ENCODE data around the gene CCDC188. TPM values are rescaled to one million over a fixed set of nuclear protein-coding genes. Genes with fewer than 3 reads are reported as not detected.

The CCDC188 gene
- total RNA-seq, 1 donor from 2014 or later: 6.8 TPM

DNA sequence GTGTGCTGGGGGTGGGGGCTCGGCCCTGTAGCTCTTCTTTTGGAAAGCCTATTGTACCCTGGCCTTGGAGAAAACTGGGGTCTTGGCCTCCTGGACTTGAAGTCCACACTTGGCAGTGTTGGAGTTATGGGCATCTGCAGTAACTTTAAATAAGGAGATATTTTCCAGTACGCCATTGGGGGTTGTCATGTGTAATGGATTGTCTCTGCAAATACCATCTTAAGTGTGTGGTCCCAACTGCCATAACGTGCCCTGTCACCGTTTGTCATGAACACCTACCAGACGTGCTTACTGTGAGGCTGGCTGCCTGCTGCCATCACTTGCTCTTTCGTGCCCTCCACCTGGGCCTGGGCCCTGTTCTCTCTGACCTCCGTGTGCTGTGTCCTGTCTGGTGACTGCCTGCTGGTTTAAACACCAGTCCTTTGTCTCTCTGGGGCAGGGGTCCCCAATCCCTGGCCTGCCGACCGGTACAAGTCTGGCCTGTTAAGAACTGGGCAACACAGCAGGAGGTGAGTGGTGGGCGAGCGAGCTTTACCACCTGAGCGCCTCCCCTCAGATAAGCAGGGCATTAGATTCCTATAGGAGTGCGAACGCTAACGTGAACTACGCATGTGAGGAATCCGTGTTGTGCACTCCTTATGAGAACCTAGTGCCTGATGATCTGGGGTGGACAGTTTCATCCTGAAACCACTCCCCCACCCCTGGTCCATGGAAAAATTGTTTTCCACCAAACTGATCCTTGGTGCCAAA lies 22.8 kb downstream of the CCDC188 start:
- no peak for DNase-seq (ENCODE audit: low spot score)
- intact Hi-C loops (cut with DNase I): no loop called here
- ATAC-seq: no peak

DNA sequence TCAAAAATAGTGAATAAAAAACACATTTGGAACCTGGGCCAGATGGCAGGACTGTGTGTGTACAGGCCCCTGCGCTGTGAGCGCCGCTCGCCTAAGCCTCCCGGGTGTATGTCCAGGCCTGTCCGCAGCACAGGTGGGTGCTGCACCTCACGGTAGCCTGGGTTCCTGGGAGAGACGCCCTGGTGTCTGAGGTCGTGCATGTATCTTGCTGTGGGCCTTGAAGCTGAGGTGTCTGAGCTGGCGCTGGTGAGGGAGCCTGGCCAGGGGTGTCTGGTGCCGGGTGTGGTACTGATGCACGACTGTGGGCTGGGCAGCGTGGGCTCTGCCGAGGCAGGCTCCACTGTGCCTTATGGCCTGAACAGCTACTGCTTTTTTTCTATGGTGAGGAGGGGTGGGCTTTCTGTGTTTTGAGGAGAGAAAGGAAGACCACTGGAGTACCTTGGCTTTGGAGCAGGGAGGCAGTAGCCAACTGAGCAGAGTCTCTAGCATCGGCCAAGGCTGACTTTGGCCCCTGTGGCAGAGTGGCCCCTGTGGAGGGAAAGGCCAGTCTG lies 23.5 kb downstream of the CCDC188 start:
- DNase-seq (ENCODE audit: low spot score) (no peak), ATAC-seq (no peak)
- intact Hi-C loops (cut with DNase I): no loop called here

DNA sequence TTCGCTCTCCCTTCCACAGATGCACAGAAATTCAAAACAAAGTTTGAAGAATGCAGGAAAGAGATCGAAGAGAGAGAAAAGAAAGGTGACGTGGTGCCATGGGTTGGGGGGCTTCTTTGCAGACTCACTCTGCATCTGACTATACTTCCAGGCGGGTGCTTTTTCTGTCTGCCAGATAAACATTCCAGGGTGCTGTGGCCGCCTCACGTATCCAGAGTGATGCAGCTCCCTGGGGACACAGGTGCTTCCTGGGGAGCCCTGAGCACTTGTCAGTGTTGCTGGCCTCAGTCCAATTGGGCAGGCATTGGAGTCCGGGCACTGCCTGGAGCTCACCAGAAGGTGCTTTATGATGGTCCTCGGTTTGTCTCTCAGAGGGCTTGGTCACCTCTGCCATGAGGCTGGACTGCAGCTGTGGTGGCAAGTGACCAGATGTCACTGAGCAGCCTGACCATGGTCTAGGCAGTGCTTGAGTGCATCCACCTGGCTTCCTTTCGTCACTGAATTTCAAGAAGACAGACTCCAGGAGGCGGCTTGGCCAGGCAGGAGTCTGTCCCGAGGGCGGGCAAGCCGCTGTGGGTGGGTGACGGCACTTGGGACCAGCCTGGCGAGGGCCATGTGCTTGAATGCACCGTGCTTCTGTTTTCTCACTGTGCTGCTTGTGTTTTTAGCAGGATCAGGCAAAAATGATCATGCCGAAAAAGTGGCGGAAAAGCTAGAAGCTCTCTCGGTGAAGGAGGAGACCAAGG lies 24.4 kb downstream of the CCDC188 start:
- intact Hi-C loops (cut with DNase I): no loop called here
- no peak for ATAC-seq
- no peak for DNase-seq (ENCODE audit: low spot score)

DNA sequence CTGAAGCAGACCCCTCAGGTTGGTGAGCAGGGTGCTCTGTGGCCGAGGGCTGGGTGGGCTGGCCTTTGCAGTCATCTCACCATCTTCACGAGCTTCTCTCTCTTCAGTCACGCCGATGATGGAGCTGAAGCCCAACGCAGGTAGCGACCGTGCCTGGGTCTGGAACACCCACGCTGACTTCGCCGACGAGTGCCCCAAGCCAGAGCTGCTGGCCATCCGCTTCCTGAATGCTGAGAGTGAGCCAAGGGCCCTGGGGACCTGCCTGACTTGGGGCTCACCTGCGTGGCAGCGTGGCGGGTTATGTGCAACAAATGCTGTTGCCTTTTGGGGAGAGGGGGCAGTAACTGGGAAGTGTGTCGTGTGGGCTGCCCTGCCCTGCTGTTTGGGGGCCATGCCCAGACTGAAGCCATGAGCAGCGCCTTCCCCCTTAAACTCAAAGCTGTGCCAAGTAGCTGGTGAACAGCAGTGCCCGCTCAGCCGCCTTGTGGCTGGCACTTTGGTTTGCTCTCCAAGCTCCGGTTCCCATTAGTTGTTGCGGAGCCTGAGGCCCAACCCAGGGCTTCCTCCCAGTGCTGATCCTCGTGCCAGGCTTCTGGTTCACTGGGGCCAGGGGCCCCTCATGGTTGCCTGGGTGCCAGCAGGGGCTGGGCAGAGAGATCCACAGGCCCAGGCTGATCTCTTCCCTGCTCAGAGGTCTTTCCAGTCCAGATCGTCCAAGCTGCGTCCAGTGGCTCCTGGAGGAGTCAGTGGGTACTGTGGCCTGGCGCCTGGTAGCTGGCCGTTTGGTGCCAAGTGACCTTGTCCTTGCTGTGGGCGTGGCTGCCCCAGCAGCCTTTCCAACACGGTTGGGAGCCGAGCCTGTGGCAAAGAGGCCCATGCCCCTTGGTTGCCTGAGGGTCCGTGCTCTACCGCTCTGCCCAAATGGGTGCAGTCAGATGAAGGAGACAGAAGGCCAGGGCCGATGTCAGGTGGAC lies 25.4 kb downstream of the CCDC188 start:
- DNase-seq (ENCODE audit: low spot score) (no peak), ATAC-seq (no peak)
- intact Hi-C loops (cut with DNase I): no loop called here

DNA sequence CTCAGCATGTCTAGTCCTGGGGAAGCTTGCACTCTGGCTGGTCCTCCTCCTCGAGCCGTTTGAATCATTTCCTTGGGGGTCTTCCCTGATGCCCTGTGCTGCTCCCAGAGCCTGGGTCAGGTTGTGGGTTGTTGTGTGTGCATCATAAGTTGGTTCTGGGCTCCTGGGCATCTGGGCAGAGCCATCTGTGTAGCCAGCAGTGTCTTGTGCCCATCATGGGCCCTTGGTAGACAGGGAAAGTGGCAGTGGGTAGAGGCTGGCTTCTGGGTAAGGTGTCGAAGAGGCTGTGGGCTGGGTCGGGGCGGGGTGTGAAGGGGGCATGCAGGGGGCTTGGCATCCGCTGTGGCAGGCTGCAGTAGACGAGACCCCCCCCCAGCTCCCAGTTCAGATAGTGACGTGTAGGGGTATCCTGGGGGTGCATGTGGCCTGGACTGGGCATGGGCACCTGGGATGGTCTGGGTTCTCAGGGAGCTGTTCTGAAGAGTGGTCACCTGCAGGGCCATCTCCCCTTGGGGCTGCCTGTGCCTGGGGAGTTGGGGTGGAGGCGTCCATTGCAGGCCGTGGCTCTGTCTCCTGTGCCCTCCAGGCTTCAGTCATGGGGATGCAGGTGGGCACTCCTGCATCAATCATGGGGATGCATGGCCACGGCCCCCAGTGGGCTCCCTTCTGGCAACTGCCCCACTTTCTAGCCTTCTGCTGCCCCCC lies 26.6 kb downstream of the CCDC188 start:
- DNase-seq (ENCODE audit: low spot score): no peak
- intact Hi-C loops (cut with DNase I): no loop called here
- ATAC-seq: no peak

DNA sequence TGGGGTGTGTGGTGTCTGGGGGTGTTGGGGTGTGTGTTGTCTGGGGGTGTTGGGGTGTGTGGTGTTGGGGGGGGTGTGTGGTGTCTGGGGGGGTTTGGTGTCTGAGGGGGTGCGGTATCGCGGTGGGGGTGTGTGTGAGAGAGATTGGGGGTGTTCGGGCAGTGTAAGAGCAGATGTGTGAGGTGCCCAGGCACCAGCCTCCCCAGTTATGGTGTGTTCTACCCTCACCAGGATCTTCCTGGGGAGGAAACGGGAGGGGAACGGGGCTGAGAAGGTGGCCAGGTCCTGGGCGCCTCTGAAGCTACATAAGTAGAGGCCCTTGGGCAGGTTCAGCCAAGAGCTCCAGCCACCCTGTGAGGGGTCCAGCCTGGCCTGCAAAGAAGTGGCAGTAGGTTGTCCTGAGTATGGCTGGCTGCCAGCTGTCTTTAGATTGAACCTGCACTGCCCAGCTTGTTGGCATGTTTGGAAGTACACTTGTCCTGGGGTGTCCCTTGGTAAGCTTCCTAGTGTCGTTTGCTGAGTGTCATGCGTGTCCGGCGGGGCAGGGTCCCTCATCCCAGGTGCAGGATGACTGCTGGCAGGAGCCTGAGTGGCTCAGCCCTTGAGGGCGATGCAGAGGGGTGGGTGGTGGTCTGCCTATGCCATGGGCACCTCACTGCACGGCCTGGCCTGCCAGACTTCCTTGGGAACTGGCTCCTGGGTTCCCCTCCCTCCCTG lies 27.3 kb downstream of the CCDC188 start:
- ATAC-seq (no peak), DNase-seq (ENCODE audit: low spot score) (no peak)
- intact Hi-C loops (cut with DNase I): no loop called here

DNA sequence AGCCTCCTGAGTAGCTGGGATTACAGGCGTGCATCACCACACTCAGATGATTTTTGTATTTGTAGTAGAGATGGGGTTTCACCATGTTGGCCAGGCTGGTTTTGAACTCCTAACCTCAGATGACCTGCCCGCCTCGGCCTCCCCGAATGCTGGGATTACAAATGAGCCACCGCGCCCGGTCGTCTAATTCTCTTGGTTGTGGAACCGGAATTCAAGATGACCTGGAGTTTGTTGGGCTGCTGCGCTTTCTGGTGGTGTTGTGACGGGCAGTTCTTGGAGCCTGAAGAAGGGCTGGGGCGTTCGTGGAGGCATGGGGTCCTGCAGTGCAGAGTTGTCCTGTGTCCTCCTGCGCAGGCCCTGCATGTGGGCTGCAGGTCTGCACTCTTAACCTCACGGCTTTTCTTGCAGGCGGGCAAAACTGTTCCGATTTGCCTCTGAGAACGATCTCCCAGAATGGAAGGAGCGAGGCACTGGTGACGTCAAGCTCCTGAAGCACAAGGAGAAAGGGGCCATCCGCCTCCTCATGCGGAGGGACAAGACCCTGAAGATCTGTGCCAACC lies 28.9 kb downstream of the CCDC188 start:
- intact Hi-C loops (cut with DNase I): no loop called here
- ATAC-seq: no peak

DNA sequence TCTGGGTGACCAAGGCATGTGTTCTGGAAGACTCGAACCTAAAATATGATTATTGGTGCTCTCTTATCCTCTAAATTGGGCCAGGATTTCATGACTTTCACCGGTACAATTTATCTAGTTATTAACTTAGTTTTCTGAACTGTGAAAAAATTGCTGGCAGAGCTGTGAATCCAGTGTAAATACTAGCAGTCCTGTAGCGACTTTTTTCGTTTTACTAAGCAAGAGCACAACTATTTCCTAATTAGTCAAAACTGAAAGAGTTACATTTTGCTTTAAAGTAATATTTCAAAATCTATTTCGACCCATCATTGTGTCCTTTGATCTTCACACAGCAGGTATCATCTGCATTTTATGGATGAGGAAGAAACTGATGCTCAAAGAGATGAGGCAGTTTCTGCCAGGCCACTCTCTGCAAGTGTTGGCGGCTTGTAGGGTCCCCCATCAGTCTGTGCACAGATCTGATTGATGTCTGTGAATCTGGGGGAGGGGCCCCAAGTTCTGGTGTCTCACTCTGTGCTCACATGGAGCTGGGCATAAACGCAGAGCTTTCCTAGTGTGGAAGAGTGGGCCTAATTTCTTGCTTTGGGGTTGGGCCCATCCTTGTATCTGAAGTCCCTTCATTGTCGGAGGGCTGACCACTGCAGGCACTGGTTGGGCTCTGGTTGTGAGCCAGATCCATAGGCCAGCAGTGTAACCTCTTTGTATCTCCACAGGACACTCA lies 32.4 kb downstream of the CCDC188 start:
- intact Hi-C loops (cut with DNase I): no loop called here
- ATAC-seq (no peak), DNase-seq (ENCODE audit: low spot score) (no peak)

More for the DNA sequence above, 28.9 kb downstream of the CCDC188 start:
- DNase-seq (ENCODE audit: low spot score): no peak

DNA sequence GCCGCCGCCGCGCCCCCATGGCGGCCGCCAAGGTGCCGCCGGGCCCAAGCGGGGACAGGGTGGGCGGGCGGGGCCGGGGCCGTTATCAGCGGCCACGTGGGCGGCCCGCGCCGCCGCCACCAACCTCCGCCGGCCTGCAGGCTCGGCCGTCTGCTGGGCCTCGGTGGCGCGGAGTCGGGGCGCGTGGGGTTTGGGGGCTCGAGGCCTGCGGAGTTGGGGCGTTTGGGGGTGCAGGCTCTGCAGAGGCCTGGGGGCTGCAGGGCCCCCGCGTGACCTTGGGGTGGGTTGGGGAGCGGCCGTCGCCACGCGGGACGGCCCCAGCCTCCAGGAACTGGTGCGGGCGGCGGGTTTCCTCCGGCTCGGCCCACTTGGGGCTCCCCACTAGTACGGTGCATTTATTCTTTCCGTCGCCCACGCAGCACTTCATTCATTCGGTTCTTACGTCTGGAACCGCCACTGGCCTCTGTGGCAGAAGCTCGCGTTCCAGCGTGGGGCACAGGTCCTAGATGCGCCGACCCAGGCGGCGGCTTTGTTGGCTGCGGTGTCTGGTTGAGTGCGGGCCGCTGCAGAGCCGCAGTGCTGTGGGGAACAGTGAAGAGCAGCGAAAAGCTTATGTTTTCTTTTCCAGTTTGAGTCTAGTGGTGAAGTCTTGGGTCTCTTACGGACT lies 33.1 kb downstream of the CCDC188 start:
- no peak for ATAC-seq
- intact Hi-C loops (cut with DNase I): loop anchor here (2.0 kb wide), 1 partner anchor 31 kb away; no protein-coding TSS in a partner anchor
- DNase-seq (ENCODE audit: low spot score): no peak

DNA sequence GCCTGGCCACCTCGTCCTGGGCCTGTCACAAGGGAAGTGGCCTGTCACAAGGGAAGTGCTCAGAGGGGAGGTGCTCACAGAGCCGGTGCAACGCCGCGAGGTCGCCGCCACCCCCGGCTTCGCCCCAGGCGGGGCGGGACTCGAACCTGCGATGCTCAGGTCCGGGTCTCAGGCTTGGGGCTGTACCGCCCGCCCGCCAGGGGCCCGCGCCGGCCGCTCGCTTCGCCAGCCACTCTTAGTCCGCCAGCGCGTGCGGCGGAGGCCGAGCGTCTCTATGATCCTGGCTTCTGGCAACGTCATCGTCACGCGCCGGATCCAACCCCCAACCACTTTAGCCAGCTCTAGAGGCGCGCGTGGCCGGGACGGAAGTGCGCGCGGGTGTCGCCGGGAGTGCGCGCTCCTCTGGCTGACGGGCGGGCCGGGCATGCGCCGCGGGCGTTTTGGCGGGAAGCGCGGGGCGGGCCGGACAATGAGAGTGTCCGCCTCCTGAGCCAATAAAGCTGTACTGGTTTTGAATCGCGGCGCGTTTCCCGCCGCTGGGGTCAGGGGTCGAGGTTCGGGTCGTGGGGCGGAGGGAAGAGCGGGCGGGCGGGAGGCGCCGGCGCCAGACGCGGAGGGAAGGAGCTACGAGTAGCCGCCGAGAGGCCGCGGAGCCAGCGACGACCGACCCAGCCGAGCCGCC lies 33.8 kb downstream of the CCDC188 start, which contains the start of gene TRMT2A:
TRMT2A (minus strand) TSS at position 276 of the 682 bp plus-strand sequence. CDS start 320 bp downstream, outside the sequence.
- DNase-seq (ENCODE audit: low spot score) (peak; percentile 99), ATAC-seq (peak; percentile 96)
- intact Hi-C loops (cut with DNase I): loop anchor here (2.0 kb wide), 1 partner anchor 30 kb away; no protein-coding TSS in a partner anchor

DNA sequence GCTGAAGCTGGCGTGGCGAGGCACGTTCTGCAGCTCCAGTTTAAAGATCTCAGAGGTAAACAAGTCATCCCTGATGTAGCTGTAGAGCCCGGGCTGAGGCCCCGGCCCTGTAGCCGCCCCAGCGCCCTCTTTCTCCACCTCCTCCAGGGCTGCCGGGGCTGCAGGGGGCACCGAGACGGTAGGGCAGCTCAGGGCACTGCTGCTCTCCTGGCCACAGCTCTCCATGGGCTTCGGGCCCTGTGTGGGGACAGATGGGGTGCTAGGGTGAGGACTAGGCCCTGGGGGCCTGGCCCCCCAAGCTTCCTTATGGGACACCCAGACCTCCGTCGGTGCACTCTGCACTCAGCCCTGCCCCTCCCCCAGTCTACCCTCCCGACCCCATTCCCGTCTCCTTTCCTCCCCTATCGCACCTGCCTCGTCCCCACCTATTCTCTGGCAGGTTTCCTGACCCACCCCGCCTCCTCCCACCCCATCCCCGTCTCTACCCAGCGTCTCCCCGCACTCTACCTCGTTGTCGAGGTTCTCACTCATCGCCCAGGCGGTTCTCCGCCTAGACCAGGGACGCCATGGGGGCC lies 34.4 kb downstream of the CCDC188 start:
- ATAC-seq (peak; percentile 14), DNase-seq (ENCODE audit: low spot score) (peak; percentile 80)
- intact Hi-C loops (cut with DNase I): loop anchor here (2.0 kb wide), 1 partner anchor 30 kb away; no protein-coding TSS in a partner anchor

DNA sequence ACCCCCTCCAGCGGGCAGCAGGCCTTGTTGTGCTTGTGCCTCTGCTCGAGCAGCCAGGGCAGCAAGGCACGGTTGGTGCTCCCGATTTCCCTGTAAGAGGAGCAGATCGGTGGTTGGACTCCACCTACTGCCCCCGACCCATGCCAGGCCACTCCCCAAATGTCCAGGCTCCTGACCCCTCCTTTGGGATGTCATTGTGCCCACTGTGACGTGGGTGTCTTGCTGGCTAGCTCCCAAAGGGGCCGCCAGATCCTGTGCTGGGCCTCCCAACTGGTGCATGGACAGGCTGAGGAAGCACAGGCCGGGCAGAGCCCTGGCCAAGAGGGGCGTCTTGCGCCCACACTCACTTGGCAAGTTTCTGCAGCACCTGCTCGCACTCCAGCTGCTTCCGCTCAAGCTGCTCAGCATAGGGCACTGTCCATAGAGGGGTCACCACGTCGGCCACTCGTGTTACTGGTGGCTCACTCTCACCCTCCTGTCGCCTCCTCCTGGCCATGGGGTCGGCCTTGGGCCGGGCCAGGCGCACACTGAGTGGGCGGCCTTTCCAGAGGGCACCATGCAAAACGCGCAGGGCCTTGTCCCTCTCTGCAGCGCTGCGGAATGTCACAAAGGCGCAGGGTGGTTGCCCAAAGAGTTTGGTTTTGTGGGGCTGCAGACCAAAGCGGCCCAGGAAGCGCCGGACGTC lies 35.0 kb downstream of the CCDC188 start, which contains the start of gene RANBP1:
RANBP1 (plus strand) TSS at position 414 of the 685 bp plus-strand sequence; CDS start at position 495, 81 bp downstream.
- DNase-seq (ENCODE audit: low spot score) (no peak), ATAC-seq (no peak)
- intact Hi-C loops (cut with DNase I): loop anchor here (2.0 kb wide), 1 partner anchor 29 kb away; no protein-coding TSS in a partner anchor

DNA sequence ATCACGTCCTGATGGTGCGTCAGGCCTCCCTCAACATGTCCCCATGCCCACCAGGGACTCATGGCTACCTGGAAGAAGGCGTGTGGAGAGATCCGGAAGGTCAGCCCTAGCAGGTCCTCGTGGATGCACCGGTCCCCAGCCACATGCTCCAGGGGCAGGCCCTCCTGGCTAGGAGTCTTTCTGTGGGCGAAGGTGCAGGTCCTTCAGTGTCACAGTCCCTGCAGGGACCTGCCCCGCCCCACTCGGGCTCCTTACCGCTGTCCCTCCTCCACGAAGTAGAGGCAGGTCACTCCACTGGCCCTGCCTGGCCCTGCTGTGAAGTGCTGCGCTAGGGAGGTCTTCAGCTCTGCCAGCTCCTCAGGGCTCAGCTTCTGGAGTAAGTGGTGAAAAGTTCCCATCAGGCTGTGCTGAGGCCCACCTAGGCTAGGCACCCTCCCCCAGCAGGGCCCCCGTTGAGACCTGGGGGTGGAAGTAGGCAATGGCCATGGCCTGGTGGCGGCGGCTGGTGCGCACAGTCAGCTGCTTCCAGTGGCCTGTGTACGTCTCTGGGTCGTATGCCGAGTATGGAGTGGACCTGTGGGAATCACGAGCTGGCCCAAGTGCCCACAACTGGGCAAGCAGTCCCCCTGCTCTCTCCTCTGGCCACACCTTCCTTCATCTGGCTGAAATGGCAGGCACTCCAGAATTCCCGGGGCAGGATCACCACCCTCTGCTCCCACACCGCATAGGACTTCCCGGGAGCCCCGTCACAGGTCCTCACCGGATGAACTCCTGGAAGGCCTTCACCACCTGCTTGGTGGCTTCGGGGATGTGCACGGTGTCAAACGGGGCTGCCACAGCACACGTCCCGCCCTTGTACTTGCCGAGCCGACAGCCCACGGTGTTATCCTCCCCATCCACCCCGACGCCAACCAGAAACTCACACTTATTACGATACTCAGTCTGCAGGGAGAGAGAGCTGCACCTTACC lies 36.1 kb downstream of the CCDC188 start:
- no peak for ATAC-seq
- no peak for DNase-seq (ENCODE audit: low spot score)
- intact Hi-C loops (cut with DNase I): no loop called here

Measured in sciatic nerve (tissue), 2 donors.